ENCODE data around the gene SEC14L2. TPM values are rescaled to one million over a fixed set of nuclear protein-coding genes. Genes with fewer than 3 reads are reported as not detected.

Gene SEC14L2
- total RNA-seq, 1 donor from 2014 or later: 5.7 TPM

GRCh38 chr22:30413745-30414524 lies 17.1 kb downstream of the SEC14L2 start:
- Histone ChIP-seq H3K4me1 (no peaks in the 10 kb centered on the region), H3K36me3 (no peaks in the 10 kb centered on the region), H3K4me2 (no peak overlapping the region), H4K20me1 (ENCODE audit: low read depth) (no peaks in the 10 kb centered on the region), H2AFZ (replicated peaks) (no peak overlapping the region), H3K79me2 (ENCODE audit: low read depth) (no peaks in the 10 kb centered on the region), H3K27me3 (no peaks in the 10 kb centered on the region), H3K9me3 (ENCODE audit: low read depth) (no peaks in the 10 kb centered on the region), H3K27ac (no peak overlapping the region), H3F3A (ENCODE audit: low read depth) (no peaks in the 10 kb centered on the region), H3K9ac (no peak overlapping the region), H3K4me3 (no peak overlapping the region)
- TF ChIP-seq EZH2phosphoT487 (IDR thresholded peaks at IDR 0.05) (no peak), EZH2 (IDR thresholded peaks at IDR 0.05) (no peak), CTCF (IDR thresholded peaks at IDR 0.05) (no peak)
- Mint-ChIP-seq H3K4me3 (no peak overlapping the region), H3K4me1 (no peaks in the 10 kb centered on the region), H3K27ac (no peak overlapping the region), H3K27me3 (ENCODE audit: insufficient read depth, low read depth) (no peaks in the 10 kb centered on the region), H3K9me3 (no peaks in the 10 kb centered on the region), H3K36me3 (peaks cover 39% of the 10 kb centered on the region)
- DNase-seq (ENCODE audit: low spot score): no peak

- H3K4me1 ChIP-seq: no peaks in the 10 kb centered on the region
- H3K9me3 ChIP-seq (ENCODE audit: low read depth): no peaks in the 10 kb centered on the region
- no peak overlapping the region for H2AFZ ChIP-seq (replicated peaks)
- no peaks in the 10 kb centered on the region for H4K20me1 ChIP-seq (ENCODE audit: low read depth)
- Mint-ChIP-seq H3K36me3 (peaks cover 36% of the 10 kb centered on the region), H3K4me1 (peaks cover 2% of the 10 kb centered on the region), H3K27me3 (ENCODE audit: insufficient read depth, low read depth) (no peaks in the 10 kb centered on the region), H3K27ac (no peak overlapping the region), H3K9me3 (no peaks in the 10 kb centered on the region), H3K4me3 (no peak overlapping the region)
- no peak overlapping the region for H3K27ac ChIP-seq
- no peaks in the 10 kb centered on the region for H3K79me2 ChIP-seq (ENCODE audit: low read depth)
- H3F3A ChIP-seq (ENCODE audit: low read depth): no peaks in the 10 kb centered on the region
- H3K4me2 ChIP-seq: no peak overlapping the region
- TF ChIP-seq EZH2phosphoT487 (IDR thresholded peaks at IDR 0.05) (no peak), EZH2 (IDR thresholded peaks at IDR 0.05) (no peak), CTCF (IDR thresholded peaks at IDR 0.05) (no peak)
- H3K9ac ChIP-seq: no peak overlapping the region
- no peak overlapping the region for H3K4me3 ChIP-seq
- no peaks in the 10 kb centered on the region for H3K36me3 ChIP-seq
- no peak for DNase-seq (ENCODE audit: low spot score)
- H3K27me3 ChIP-seq: no peaks in the 10 kb centered on the region
These were observed 17.8 kb downstream of the SEC14L2 start for GRCh38 chr22:30414525-30415047.

GRCh38 chr22:30416403-30416802 lies 19.6 kb downstream of the SEC14L2 start:
- Mint-ChIP-seq H3K27me3 (ENCODE audit: insufficient read depth, low read depth) (no peaks in the 10 kb centered on the region), H3K9me3 (no peaks in the 10 kb centered on the region), H3K4me1 (peaks cover 16% of the 10 kb centered on the region), H3K4me3 (no peak overlapping the region), H3K27ac (no peak overlapping the region), H3K36me3 (peaks cover 40% of the 10 kb centered on the region)
- Histone ChIP-seq H3K9ac (no peak overlapping the region), H3K79me2 (ENCODE audit: low read depth) (no peaks in the 10 kb centered on the region), H3F3A (ENCODE audit: low read depth) (no peaks in the 10 kb centered on the region), H3K27ac (no peak overlapping the region), H3K27me3 (no peaks in the 10 kb centered on the region), H3K9me3 (ENCODE audit: low read depth) (no peaks in the 10 kb centered on the region), H3K36me3 (no peaks in the 10 kb centered on the region), H2AFZ (replicated peaks) (no peak overlapping the region), H3K4me1 (no peaks in the 10 kb centered on the region), H4K20me1 (ENCODE audit: low read depth) (no peaks in the 10 kb centered on the region), H3K4me3 (no peak overlapping the region), H3K4me2 (no peak overlapping the region)
- DNase-seq (ENCODE audit: low spot score): no peak
- no peak for TF ChIP-seq CTCF (IDR thresholded peaks at IDR 0.05)
- no peak for TF ChIP-seq EZH2 (IDR thresholded peaks at IDR 0.05)
- no peak for TF ChIP-seq EZH2phosphoT487 (IDR thresholded peaks at IDR 0.05)
